SK-N-SH treated with all-trans-retinoic acid at 6 μM for 48 hours (cell line): ENCODE results near the gene BMPR1B.

Experiments
- ATAC-seq: fragments of 200-7000 bp; cut with Tn5 transposase; 3 replicates; pipeline ENCODE4 v1.9.1; 2020; ENCODE audit warnings: mild to moderate bottlenecking, moderate library complexity
- ARNTL ChIP-seq: fragments of 450-650 bp; formaldehyde crosslinking; IDR thresholded peaks from 2 replicates; pipeline ENCODE4 v1.5.0; 2020; ENCODE audit warnings: low read depth, mild to moderate bottlenecking, moderate library complexity, borderline replicate concordance
- BACH2 ChIP-seq: fragments of 250-450 bp; sonication (Bioruptor Pico); IDR thresholded peaks from 2 replicates; pipeline ENCODE4 v1.9.0; 2021; ENCODE audit warnings: mild to moderate bottlenecking, borderline replicate concordance
- CREB5 ChIP-seq: fragments of 250-450 bp; sonication (Bioruptor Pico); IDR thresholded peaks from 2 replicates; pipeline ENCODE4 v1.5.1; 2020; ENCODE audit warnings: low read depth, mild to moderate bottlenecking, moderate library complexity
- CSDC2 ChIP-seq: fragments of 250-450 bp; sonication (Bioruptor Pico); IDR thresholded peaks from 2 replicates; pipeline ENCODE4 v1.5.0; 2020; ENCODE audit warnings: mild to moderate bottlenecking, moderate library complexity
- GLIS3 ChIP-seq: fragments of 250-450 bp; sonication (Bioruptor Pico); IDR thresholded peaks from 2 replicates; pipeline ENCODE4 v1.5.0; 2020; ENCODE audit warnings: mild to moderate bottlenecking, moderate library complexity
- OSR1 ChIP-seq: fragments of 250-450 bp; sonication (Bioruptor Pico); IDR thresholded peaks from 2 replicates; pipeline ENCODE4 v1.8.0; 2022; ENCODE audit warnings: moderate library complexity, mild to moderate bottlenecking, inconsistent platforms
- POU6F1 ChIP-seq: fragments of 250-450 bp; sonication (Bioruptor Pico); IDR thresholded peaks from 2 replicates; pipeline ENCODE4 v1.8.0; 2021; ENCODE audit warnings: low read depth, mild to moderate bottlenecking, moderate library complexity, borderline replicate concordance
- PPARA ChIP-seq: fragments of 250-450 bp; sonication (Bioruptor Pico); IDR thresholded peaks from 2 replicates; pipeline ENCODE4 v1.5.0; 2020; ENCODE audit warnings: mild to moderate bottlenecking, borderline replicate concordance
- RARB ChIP-seq: fragments of 250-450 bp; sonication (Bioruptor Pico); IDR thresholded peaks from 2 replicates; pipeline ENCODE4 v1.8.0; 2021; ENCODE audit warnings: mild to moderate bottlenecking, moderate library complexity
- SNAI2 ChIP-seq: fragments of 250-450 bp; sonication (Bioruptor Pico); IDR thresholded peaks from 2 replicates; pipeline ENCODE4 v1.5.0; 2020; ENCODE audit warnings: mild to moderate bottlenecking, moderate library complexity
- TCF4 ChIP-seq: fragments of 250-450 bp; sonication (Bioruptor Pico); IDR thresholded peaks from 2 replicates; pipeline ENCODE4 v1.8.0; 2021; ENCODE audit warnings: mild to moderate bottlenecking, moderate library complexity, borderline replicate concordance
- TOX ChIP-seq: fragments of 250-450 bp; sonication (Bioruptor Pico); IDR thresholded peaks from 2 replicates; pipeline ENCODE4 v1.8.0; 2021; ENCODE audit warnings: mild to moderate bottlenecking, moderate library complexity, borderline replicate concordance
- ZC3H10 ChIP-seq: fragments of 250-450 bp; sonication (Bioruptor Pico); IDR thresholded peaks from 2 replicates; pipeline ENCODE4 v1.5.1; 2021; ENCODE audit warnings: mild to moderate bottlenecking, moderate library complexity
- ZFP3 ChIP-seq: fragments of 250-450 bp; sonication (Bioruptor Pico); IDR thresholded peaks from 2 replicates; pipeline ENCODE4 v1.5.0; 2020; ENCODE audit warnings: mild to moderate bottlenecking, moderate library complexity
- ZNF565 ChIP-seq: fragments of 450-650 bp; formaldehyde crosslinking; conservative IDR thresholded peaks from 2 replicates; pipeline ENCODE4 v1.5.0; 2020; ENCODE audit warnings: low read depth, mild to moderate bottlenecking, moderate library complexity
- ZNF70 ChIP-seq: fragments of 450-650 bp; formaldehyde crosslinking; IDR thresholded peaks from 2 replicates; pipeline ENCODE4 v1.5.0; 2020; ENCODE audit warnings: mild to moderate bottlenecking, moderate library complexity
- ZNF8 ChIP-seq: fragments of 450-650 bp; formaldehyde crosslinking; IDR thresholded peaks from 2 replicates; pipeline ENCODE4 v1.5.0; 2020; ENCODE audit warnings: mild to moderate bottlenecking, moderate library complexity
- TF ChIP-seq, protein P1 (sequence below): fragments of 250-450 bp; sonication (Bioruptor Pico); IDR thresholded peaks from 2 replicates; pipeline ENCODE4 v1.5.1; 2021; ENCODE audit warnings: mild to moderate bottlenecking, moderate library complexity
- TF ChIP-seq, protein P2 (sequence below): fragments of 250-450 bp; sonication (Bioruptor Pico); IDR thresholded peaks from 2 replicates; pipeline ENCODE4 v1.5.0; 2020; ENCODE audit warnings: mild to moderate bottlenecking, moderate library complexity

BMPR1B gene

GRCh38 chr4:95118497-95118896 lies 360.7 kb downstream of the BMPR1B start:
- ATAC-seq, result no peak
- TF ChIP-seq ZNF565 (CRISPR knock-in tag) (no peak), OSR1 (CRISPR knock-in tag) (no peak), PPARA (CRISPR knock-in tag) (no peak), RARB (CRISPR knock-in tag) (no peak), POU6F1 (CRISPR knock-in tag) (no peak), ZC3H10 (CRISPR knock-in tag) (no peak), CSDC2 (no peak), ZNF8 (no peak), TCF4 (no peak), ZFP3 (CRISPR knock-in tag) (no peak), CREB5 (CRISPR knock-in tag) (no peak), SNAI2 (CRISPR knock-in tag) (no peak)

DNA sequence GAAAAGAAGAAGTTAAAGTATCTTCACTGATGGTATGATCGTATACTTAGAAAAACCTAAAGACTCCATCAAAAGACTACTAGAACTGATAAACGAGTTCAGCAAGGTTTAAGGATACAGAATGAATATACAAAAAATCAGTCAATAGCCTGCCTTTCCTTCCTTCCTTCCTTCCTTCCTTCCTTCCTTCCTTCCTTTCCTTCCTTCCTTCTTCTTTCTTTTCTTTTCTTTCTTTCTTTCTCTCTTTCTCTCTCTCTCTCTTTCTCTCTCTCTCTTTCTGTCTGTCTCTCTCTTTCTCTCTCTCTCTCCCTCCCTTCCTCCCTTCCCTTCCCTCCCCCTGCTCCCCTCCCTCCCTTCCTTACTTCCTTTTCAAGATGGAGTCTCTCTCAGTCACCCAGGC lies 362.7 kb downstream of the BMPR1B start:
- TF ChIP-seq SNAI2 (CRISPR knock-in tag) (no peak), ARNTL (no peak), RARB (CRISPR knock-in tag) (no peak), BACH2 (CRISPR knock-in tag) (no peak), PPARA (CRISPR knock-in tag) (no peak), TCF4 (no peak), ZFP3 (CRISPR knock-in tag) (no peak), ZNF565 (CRISPR knock-in tag) (no peak), CREB5 (CRISPR knock-in tag) (no peak), GLIS3 (CRISPR knock-in tag) (no peak), OSR1 (CRISPR knock-in tag) (no peak), CSDC2 (no peak), TOX (CRISPR knock-in tag) (no peak)
- TF ChIP-seq, protein P1, sequence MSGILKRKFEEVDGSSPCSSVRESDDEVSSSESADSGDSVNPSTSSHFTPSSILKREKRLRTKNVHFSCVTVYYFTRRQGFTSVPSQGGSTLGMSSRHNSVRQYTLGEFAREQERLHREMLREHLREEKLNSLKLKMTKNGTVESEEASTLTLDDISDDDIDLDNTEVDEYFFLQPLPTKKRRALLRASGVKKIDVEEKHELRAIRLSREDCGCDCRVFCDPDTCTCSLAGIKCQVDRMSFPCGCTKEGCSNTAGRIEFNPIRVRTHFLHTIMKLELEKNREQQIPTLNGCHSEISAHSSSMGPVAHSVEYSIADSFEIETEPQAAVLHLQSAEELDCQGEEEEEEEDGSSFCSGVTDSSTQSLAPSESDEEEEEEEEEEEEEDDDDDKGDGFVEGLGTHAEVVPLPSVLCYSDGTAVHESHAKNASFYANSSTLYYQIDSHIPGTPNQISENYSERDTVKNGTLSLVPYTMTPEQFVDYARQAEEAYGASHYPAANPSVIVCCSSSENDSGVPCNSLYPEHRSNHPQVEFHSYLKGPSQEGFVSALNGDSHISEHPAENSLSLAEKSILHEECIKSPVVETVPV (CRISPR knock-in tag), result no peak
- TF ChIP-seq, protein P2, sequence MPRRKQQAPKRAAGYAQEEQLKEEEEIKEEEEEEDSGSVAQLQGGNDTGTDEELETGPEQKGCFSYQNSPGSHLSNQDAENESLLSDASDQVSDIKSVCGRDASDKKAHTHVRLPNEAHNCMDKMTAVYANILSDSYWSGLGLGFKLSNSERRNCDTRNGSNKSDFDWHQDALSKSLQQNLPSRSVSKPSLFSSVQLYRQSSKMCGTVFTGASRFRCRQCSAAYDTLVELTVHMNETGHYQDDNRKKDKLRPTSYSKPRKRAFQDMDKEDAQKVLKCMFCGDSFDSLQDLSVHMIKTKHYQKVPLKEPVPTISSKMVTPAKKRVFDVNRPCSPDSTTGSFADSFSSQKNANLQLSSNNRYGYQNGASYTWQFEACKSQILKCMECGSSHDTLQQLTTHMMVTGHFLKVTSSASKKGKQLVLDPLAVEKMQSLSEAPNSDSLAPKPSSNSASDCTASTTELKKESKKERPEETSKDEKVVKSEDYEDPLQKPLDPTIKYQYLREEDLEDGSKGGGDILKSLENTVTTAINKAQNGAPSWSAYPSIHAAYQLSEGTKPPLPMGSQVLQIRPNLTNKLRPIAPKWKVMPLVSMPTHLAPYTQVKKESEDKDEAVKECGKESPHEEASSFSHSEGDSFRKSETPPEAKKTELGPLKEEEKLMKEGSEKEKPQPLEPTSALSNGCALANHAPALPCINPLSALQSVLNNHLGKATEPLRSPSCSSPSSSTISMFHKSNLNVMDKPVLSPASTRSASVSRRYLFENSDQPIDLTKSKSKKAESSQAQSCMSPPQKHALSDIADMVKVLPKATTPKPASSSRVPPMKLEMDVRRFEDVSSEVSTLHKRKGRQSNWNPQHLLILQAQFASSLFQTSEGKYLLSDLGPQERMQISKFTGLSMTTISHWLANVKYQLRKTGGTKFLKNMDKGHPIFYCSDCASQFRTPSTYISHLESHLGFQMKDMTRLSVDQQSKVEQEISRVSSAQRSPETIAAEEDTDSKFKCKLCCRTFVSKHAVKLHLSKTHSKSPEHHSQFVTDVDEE (CRISPR knock-in tag), result no peak
- ATAC-seq, result no peak

DNA sequence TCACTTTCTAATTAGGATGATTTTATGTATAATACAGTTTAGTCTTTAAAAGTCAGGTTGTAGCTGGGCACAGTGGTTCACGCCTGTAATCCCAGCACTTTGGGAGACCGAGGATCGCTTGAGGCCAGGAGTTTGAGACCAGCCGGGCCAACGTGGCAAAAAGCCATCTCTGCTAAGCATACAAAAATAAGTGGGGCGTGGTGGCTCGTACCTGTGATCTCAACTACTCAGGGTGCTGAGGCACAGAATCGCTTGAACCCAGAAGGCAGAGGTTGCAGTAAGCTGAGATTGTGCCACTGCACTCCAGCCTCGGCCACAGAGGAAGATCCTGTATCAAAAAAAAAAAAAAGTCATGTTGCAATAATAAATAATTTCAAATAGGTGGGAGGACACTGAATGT lies 364.2 kb downstream of the BMPR1B start:
- no peak for ATAC-seq
- TF ChIP-seq RARB (CRISPR knock-in tag) (no peak), TOX (CRISPR knock-in tag) (no peak), ZNF8 (no peak), ZNF70 (CRISPR knock-in tag) (no peak), CSDC2 (no peak), POU6F1 (CRISPR knock-in tag) (no peak), GLIS3 (CRISPR knock-in tag) (no peak), ZFP3 (CRISPR knock-in tag) (no peak), PPARA (CRISPR knock-in tag) (no peak), BACH2 (CRISPR knock-in tag) (no peak), OSR1 (CRISPR knock-in tag) (no peak)
- TF ChIP-seq, protein P1 (CRISPR knock-in tag), result no peak
- TF ChIP-seq, protein P2 (CRISPR knock-in tag), result no peak
